Measurements from ENCODE around the gene VEGFD.
"Not testable (repeated sequence)": the region's sequence is repeated elsewhere in the genome, so short reads cannot be mapped to it uniquely, and the experiment has no call there.

The VEGFD gene

DNA sequence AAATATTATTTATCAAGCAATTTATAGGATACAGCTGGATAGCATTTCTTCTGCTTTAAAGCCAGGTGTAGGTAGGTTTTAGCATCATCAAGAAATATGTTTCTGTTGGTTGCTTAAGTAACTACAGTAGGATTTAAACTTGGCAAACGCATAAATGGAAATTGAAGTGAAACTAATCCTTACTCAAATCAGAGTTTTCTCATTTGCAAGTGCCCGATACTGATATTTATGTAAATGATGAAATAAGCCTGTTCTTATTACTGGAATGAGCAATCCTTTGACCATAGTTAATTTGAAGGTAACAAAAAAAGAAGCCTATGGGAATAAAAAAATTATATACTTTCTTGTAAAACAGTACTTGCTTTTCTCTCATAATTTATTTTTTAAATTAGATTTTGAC is 25.7 kb downstream of the VEGFD start:
- no peak for DNase-seq

DNA sequence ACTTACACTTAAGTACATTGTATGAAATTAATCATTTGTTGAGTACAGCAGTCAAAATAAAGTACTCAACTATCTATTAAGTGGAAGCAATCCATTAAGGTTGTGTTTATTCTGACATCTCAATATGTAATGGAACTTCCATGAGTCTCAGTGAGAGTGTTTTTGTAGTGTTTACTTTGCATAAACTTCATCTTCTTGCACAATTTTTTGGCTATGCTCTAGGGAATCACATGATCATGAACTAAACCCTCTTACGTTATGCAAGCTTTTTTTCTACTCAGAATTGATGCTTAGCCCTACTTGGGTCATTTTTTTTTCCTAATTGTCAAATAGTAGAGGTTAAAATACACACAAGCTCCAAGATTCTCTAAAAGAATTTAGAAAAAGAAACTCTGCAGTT is 27.8 kb downstream of the VEGFD start:
- no peak for DNase-seq

DNA sequence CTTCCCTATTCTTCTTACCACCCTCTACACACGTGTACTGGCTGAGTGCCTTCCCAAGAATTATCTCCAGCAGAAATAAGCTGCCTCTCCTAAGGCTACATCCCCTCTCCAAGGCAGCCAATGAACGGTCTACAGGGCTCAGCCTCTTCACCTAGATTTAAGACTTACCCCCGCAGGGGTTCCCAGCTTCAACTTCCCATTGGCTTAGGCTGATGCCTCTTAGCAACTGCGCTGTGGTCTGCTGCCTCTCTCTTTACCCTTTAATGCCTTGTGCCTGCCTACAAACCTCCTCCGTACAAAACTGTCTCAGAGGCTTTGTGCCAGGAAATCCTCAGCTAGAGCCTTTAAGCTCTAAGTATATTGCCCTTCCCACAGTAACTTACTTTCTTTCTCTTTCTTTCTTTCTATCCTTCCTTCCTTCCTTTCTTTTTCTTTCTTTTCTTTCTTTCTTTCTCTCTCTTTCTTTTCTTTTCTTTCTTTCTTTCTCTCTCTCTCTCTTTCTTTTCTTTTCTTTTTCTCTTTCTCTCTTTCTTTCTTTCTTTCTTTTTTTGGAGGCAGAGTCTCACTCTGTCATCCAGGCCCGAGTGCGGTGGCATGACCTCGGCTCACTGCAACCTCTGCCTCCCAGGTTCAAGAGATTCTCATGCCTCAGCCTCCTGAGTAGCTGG is 33.8 kb downstream of the VEGFD start:
- DNase-seq, result no peak

DNA sequence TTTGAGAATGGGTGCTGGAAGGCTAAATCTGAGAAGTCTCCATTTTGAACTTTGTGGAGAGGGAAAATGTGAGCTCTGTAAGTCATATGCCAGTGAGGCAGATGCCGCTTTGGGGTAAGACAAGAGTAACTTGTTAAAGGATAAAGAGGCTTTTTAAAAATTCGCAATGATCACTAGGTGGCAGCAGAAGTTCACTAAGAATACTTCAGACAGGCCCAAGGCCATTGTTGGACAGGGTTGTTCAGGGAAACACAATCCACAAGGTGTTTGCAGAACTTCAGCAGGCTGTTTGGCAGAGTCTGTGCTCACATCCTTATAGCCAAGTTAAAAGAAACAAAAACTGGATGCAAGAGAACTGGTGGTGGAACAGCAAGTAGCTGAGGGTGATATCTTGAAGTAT is 35.2 kb downstream of the VEGFD start:
- no peak for DNase-seq

DNA sequence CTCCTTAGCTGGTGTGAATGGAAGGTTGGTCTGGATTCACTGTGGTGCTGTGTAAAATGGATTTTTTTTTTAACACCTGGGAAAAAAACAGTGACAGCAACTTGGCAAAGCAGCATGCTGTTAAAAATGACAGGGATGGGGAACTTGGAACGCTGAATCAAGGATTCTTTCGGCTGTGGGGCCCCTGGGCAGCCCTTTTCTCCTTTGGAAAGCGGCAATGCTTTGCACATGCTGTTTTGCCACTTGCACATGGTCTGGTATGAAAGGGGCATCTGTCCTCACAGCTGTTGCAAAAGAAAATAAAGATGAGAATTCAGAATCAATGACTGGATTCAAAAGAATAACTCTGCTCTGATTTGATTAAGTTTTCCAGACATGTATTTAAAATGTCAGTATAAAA is 38.2 kb downstream of the VEGFD start:
- DNase-seq, result no peak

DNA sequence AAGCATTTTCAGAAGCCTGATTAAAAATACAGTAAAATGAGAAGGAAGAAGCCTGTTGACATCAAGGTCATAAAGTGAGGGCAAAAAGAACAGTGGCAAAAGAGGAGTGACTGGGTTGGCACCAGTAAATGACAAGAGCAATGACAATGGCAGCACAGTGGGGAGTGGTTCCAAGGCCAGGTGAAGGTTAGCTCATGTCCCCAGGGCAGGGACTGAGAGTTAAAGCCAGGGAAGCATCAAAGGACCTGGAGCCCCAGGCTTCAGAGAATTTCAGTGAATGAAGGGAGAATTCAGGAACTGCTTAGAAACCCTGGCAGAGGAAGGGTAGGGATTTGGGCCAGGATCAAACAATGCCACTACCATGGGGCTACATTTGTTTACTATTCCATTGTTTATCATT is 40.1 kb downstream of the VEGFD start:
- DNase-seq, result no peak

DNA sequence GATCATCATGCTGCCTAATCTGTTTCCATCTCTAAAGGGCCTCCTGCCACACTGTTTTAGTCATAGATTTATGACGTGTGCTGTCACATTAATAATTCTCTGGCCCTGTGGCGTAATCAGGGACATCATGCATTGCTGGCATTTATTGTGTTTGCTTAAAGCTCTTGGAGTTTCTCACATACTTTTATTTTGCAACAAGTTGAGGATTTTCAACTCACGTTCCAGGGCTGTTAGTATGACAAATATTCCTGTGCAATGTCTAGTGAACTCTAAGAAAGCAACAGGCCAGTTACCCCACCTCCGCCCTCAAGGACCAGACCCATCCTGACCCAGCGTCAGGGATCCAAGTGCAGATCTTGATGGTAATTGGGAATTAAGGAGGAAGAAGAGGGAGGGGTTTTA is 41.1 kb downstream of the VEGFD start:
- no peak for DNase-seq

DNA sequence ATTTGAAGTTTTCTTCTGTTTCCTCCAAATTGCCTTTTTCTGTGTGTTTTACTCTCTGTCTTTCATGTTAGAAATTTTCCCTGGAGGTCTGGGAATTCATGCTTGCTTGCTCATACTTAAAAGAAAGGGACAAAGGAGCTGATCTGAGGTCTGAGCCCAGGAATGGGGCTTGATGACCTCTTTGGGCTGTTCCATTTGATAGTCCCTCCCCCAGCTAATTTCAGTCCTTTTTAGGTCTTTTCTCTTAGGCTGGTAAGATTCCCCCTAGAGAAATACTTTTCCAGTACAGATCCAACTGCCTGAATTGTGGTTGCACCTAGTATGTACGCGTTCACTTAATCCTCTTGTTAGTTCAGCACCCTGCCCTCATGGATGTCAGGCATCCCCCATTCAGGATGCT is 43.3 kb downstream of the VEGFD start:
- no peak for DNase-seq

DNA sequence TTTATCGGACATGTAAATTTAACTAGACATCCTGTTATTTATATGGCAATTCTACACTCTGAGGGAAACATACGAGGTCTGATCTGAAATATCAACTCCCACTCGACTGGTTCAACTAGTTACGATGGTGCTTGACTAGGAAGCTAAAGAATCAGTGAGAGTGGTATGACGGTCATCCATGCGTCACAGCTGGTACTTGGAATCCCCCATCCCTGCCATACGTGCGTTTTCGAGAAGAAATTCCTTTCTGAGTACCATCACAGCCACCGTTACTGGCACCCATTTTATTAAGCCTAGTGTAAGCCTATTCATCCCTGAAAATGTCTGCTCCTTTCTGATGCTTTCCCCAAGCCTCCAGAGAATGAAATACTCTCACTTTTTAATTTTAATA is 48.2 kb downstream of the VEGFD start:
- DNase-seq, result peak; percentile 35

DNA sequence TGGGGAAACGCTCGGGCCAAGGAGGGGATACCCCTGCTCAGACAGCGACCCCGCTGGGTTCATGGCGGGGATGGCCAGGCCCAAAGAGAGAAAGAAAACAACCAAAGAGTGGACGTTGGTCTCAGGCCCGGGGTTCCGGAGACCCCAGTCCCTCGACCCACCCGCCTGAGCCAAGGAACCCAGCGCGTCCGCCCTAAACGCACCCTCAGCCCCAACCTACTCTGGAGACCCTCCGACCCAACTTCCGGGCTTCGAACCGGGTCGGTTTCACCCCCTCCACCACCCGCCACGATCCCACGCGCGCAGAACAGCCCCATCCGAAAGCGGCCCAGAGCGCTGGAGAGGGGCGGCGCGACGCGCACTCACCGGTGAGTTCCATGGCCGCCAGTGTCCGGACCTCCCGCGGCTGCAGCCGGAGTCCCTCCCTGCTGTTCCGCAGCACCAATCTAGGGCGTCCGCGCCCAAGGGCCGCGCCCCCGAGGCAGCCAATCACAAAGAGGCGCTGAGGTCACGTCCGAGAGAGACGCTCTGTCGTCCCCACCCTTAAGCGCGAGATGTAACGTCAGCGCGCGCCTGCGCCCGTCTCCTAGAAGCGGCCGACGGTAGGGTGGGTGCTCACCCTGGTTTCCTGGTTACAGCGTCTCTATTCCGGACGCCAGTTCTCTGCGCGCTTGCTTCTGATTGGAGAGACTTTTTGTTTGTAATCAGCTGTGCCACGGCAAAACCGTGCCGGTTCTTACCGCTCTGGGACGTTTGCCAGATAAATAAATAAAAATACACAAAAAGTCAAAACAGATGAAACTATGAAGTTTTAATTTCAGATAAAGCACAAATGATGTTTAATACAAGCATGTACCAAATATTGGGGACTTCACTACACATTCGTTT is 48.8 kb downstream of the VEGFD start, which contains the start of gene PIGA:
Gene PIGA (minus strand): TSS at position 389 of the 888 bp plus-strand sequence. CDS start 3,593 bp downstream, outside the sequence.
- DNase-seq, result peak; percentile 97

DNA sequence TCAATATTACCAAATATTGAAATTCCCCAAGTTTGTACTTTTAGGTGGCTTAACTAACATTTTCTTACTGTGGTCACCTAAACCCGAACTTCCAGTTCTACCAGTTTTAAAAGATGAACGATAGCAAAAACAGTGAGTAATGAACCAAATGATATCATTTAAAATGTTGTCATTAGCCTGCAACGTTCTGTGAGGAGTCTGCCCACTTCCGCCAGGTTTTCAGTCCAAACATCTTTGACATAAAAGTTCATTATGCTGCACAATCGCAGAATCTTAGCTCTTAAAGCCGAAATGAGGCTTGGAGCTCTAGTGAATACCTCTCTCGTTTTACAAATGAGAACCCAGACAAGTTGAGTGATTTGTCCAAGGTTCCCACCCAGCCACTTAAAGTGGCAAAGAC is 49.7 kb downstream of the VEGFD start:
- DNase-seq, result no peak

DNA sequence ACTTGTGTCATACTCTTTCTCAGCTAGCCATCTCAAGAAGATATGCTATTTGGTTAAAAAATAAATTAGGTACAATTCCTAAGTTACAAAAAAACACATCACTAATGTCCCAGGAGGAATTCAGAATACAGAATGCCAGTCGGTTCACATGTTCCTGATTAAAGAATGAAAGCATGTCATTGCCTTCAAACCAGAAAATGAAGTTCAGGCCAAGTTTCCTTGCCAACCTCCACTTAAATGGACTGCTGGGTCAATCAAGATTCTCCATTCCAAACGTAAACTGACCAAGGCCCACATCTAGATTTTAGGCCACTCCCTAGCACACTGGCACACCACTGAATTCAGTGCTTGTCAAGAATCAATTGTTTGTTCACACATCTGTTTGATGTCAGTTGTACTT is 55.4 kb downstream of the VEGFD start:
- DNase-seq, result no peak

DNA sequence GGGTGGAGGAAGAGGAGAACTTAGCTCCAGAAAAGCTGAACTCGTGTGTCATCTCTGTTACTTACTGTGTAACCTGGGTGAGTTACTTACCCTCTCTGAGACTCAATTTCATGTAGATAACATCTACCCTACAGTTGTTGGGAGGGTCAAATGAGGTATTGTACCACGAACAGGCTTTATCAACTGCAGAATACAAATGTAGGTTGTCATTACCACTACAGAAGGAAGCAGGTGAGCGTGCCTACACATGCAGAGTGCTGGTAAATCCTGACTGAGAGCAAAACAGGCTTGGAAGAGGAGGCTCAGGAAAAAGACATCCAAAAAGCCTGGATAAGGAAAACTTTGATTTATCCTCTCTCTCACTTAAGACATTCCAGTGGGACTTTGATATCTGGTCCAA is 56.1 kb downstream of the VEGFD start:
- no peak for DNase-seq

DNA sequence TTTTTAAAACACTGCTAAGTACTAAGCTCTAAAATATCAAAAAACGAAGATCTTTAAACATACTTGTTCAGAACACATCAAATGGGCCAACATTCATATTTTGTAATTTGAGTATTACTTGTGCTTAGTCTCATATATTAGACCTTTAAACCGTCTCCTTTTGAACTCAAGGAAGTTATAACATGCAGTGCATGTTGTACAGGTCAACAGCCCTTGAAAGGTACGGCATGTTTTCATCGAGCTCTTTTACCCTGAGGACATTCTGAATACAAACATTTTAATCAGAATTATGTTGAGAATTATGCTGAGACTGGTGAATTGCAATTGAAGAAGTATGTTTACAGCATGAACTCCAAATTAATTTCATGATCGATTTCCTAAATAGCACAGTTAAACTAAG is 61.7 kb downstream of the VEGFD start:
- DNase-seq, result no peak

DNA sequence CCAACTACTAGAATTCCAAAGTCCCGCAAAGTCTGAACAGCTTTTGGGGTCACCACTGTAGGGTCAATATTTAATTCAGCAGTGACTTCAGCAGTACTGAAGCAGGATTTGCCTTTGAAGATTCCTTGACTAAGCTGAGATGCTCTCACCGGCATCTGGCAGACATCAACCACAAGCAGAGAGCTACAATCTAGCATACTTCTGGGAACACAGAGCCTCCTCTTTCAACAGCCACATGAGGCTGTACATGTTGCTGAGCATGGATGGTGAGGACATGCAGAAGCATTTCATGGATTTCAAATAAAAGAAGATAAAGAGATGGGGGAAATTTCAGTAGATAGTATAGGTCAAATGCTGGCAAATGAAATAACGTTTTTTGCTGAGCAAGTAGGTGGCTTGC is 62.1 kb downstream of the VEGFD start:
- no peak for DNase-seq

DNA sequence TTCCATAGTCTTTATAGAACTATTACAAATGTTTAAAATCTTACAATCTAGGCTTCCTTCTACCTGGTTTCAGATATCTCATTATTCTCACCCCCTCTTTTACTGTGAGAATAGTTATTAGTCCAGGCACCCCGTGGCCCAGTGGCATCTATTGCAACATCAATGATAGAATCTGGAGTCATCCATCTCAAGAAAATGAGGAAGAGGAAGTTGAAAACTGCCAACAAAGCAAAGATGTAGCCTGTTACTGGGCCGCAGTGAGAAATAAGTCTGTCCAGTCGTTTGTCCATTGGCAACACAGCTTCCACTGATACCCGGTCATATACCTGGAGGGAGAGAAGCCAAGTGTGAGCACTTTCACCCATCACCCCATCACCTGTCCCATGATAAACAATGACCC is 62.8 kb downstream of the VEGFD start:
- DNase-seq, result no peak

DNA sequence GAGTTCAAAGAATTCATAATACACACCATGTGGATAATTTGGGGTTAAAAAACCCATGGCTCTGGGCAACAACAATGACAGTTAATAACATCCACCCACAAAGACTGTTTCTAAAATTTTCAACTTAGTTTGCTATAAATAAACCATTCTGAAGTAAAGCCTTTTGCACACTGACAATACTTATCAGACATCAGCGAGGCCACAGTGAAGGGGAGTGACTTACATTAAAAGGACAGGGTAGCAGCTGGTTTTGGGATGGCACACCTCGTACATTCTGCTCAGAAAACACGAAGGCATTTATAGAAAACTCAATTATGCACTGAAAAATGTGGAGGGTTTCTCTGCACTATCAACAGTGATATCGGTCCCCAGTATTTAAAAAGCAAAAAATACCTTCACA is 63.9 kb downstream of the VEGFD start:
- no peak for DNase-seq

DNA sequence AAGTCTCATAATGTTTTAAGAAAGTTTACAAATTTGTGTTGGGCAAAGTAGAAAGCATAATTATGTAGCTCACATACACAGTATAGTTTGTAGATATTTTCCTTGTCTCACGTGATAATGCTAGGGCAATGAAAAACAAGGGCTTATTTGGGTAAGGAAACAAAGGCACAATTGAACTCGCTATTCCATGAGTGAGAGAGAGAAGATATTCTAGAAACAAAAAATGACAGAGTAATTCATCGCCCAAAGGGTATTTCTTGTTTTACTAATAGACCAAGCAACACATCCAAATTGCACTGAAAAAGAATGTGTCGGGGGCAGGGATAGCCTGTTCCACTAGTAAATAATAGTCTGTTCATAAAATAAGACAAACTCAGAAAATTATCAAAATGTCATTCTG is 65.1 kb downstream of the VEGFD start:
- no peak for DNase-seq

DNA sequence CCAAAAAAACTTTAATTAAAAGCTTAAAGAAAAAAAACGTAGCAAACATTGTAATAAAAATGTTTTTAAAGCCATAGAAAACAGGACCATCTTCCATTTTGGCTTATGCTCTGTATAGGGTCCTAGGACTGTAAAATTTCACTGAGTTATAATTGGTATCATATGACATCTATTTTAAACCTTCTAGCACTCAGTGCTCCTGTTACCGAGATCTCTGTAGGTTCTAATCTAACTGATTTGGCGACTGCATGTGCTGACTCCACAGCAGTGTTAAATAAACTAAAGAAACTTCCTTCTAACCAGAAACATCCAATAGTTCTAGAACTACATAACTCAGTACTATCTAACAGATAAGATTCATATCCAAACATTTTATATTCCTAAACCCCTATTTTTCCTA is 68.7 kb downstream of the VEGFD start, which contains the start of gene ASB11:
Gene ASB11 (minus strand): TSS at position 132 of the 400 bp plus-strand sequence. CDS start 35 bp downstream, at position 97.
- DNase-seq, result no peak

DNA sequence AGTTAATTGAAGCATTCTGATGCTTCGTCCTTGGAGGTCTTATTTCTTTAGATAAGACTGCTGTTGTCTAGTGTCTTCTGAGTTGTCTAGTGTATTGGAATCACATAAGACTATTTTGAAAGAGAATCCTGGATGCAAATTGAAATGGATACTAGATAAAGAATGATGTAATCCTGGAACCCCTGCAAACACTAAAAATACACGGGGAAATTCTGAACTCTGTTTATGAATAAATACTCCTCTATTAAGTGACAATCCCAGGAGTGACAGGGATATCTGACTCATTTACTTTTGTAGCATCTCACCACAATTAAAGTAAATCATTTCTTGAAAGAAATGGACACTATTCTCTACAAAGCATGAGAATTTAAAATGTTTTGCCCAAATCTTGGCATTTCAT is 69.7 kb downstream of the VEGFD start:
- no peak for DNase-seq

DNA sequence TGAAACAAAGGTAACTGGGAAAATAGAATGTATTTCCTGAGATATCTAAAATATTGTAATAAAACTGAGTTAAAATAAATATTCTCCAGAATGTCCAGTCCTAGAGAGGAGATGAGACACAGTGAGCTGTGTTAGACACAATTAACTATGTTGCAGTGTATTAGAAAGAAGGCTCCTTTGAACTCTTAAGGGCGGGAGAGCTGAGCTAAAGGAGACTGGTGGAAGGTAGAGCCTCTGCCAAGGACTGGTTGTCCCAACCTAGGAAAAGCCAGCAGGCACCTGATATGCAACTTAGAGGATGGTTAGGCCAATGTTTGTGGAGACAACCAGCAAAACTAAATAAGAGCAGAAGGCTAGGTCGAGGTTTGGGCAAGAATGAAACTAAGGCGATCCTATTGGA is 73.1 kb downstream of the VEGFD start:
- no peak for DNase-seq

DNA sequence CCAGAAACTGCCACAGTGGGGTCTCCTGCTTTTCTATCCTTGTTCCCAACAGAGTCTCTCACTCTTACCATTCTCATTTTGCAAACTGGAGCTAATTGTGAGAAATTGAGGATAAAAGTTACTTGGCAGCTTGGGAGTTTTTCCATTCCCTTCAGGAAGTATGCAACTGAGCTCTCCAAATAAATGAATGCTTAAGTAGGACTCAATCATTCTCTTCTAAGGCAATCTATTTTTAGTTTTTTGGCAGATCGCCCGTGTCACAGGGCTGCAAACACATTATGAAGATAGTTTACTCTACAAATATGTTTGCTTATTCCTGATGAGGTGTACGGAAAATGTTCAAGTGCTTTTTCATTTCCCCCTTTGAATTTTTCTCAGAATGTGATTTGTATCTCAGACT is 74.1 kb downstream of the VEGFD start:
- no peak for DNase-seq

DNA sequence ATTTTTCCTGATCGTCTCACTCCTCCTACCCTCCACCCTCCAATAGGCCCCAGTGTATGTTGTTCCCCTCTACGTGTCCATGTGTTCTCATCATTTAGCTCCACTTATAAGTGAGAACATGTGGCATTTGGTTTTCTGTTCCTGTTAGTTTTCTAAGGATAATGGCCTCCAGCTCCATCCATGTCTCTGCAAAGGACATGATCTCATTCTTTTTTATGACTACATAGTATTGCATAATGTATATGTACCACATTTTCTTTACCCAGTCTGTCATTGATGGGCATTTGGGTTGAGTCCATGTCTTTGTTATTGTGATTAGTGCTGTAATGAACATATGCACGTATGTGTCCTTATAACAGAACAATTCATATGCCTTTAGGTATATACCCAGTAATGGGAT is 78.3 kb downstream of the VEGFD start:
- not testable (repeated sequence) for DNase-seq

DNA sequence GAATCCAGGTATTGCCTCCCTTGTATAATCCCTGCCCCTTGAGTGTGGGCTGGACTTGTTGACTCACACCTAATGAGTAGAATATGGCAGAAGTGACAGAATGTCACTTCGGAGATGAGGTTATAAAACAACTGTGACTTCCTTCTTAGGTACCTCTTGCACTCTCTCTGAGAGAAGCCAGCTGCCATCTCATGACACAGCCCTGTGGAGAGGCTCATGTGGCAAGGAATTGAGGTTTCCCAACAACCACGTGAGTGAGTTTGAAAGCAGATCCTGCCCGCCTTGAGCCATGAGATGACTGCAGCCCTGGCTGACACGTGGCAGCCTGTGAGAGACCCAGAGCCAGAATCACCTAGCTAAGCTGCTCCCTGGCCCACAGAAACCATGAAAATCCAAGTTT is 82.3 kb downstream of the VEGFD start:
- DNase-seq, result no peak
